Lung microvascular endothelial cell (primary cell): ENCODE measurements around the gene GPR152. TPM values are rescaled to one million over a fixed set of nuclear protein-coding genes. Genes with fewer than 3 reads are reported as not detected.
A peak's percentile ranks its signal among the peaks of the same experiment; 100 is the strongest.
"Not testable (repeated sequence)": the region's sequence is repeated elsewhere in the genome, so short reads cannot be mapped to it uniquely, and the experiment has no call there.

ENCODE experiments used
- DNase-seq, 2 donors: peaks; one replicate each; pipeline versions ENCODE4 v3.0.0 to v3.0.0-alpha.2; 2010; ENCODE audit warnings: low read depth in 2 of 2
- total RNA-seq: library from RNA; depleted of rRNA; stranded (reverse); fragments of >200 nt; gene quantifications from 2 replicates; pipeline ENCODE4 v1.2.1, GENCODE V29; 2014

GPR152 gene
- total RNA-seq, 1 donor from 2014 or later, result not detected

DNA sequence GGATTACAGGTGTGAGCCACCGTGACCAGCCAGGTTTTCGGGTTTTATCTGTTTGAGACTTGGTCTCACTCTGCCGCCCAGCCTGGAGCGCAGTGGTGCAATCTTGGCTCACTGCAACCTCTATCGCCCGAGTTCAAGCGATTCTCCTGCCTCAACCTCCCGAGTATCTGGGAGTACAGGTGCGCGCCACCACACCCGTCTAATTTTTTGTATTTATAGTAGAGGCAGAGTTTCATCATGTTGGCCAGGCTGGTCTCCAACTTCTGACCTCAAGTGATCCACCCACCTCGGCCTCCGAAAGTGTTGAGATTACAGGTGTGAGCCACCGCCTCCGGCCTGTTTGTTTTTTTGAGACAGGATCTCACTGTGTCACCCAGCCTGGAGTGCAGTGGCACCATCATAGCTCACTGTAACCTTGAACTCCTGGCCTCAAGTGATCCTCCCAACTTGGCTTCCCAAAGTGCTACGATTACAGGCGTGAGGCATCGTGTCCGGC, 25.1 kb downstream of the GPR152 start:
- DNase-seq, result not testable (repeated sequence)

DNA sequence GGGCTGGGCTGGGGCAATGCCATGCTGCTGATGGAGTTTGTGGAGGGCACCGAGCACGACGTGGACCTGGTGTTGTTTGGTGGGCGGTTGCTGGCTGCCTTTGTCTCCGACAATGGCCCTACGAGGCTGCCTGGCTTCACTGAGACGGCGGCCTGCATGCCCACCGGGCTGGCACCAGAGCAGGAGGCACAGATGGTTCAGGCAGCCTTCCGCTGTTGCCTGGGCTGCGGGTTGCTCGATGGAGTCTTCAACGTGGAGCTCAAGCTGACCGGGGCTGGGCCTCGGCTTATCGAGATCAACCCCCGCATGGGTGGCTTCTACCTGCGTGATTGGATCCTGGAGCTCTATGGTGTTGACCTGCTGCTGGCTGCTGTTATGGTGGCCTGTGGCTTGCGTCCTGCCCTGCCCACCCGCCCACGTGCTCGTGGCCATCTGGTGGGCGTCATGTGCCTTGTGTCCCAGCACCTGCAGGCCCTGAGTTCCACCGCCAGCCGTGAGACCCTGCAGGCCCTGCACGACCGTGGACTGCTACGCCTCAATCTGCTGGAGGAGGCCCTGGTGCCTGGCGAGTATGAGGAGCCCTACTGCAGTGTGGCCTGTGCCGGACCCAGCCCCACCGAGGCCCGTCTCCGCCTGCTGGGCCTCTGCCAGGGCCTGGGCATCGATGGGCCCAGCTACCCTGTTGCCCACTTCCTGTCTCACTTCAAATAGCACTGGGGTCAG, 28.5 kb downstream of the GPR152 start:
- DNase-seq, result no peak

DNA sequence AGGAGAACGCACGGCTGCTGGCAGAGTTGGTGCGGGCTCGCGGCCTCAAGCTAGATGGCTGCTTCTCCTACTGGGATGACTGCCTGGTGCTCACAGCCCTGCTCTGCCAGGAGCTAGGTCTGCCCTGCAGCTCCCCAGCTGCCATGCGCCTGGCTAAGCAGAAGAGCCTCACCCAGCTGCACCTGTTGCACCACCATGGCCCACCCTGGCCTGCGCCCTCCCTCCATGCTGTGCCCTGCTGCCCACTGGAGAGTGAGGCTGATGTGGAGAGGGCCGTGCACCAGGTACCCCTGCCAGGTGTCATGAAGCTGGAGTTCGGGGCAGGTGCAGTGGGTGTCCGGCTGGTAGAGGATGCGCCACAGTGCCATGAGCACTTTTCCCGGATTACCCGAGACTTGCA, 29.1 kb downstream of the GPR152 start:
- DNase-seq, result no peak

DNA sequence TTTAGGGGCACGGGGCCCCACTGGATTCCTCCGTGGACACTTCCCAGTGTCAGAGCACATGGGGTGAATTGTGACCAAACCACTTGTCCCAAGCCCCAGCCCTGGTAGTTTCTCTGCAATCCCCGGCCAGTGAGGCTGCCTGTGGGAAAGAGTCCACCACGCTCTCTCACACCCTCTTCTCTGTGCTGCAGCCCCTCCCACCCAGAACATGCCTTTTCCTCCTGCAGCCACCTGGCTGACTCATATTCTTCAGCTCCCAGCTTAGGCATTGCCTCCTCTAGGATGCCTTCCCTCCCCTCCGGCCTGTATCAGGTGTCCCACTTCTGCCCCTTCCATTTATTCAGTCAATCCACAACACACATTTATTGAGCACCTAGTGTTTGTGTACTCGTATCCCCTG, 29.6 kb downstream of the GPR152 start:
- DNase-seq, result no peak

DNA sequence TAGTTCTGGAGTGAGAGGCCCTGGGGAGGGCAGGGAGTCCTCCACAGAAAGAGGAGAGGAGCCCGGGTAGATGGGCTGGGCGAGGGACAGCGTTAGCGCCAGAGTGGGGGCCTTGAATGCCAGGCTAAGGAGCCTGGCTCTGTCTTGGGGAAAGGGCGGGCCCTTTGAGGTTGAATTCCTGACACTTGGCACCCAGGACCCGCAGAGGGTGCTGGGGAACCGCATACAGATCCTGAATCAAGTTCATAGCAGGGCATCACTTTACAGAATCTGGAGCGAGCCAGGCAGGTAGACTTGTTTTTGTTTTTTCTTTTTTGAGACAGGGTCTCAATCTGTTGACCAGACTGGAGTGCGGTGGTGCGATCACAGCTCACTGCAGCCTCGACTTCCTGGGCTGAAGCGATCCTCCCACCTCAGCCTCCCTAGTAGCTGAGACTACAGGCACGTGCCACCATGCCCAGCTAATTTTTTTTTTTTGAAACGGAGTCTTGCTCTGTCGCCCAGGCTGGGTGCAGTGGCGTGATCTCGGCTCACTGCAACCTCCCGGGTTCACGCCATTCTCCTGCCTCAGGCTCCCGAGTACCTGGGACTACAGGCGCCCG, 31.0 kb downstream of the GPR152 start:
- no peak for DNase-seq

DNA sequence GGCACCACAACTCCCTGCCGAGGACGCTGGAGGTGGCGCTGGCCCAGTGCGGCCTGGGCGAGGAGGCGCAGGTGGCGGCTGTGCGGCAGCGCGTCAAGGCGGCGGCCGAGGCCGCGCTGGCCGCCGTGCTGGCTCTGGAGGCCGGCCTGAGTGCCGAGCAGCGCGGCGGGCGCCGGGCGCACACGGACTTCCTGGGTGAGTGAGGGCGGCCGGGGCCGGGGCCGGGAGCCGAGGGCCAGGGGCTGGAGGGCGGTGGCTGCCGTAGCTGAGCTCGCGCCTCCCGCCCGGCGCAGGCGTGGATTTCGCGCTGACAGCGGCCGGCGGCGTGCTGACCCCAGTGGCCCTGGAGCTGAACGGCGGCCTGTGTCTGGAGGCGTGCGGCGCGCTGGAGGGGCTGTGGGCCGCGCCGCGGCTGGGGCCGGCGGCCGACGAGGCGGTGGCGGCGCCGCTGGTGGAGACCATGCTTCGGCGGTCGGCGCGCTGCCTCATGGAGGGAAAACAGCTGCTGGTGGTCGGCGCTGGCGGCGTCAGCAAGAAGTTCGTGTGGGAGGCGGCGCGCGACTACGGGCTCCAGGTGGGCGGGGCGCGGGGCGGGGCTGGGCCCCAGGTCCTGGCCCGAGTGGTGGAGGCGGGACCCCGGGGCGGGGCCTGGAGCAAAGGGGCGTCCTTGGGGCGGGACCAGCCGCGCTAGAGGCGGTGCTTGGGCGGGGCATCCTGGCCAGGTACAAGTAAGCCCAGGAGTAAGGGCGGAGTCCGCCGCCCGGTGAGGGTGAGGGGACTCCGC, 31.7 kb downstream of the GPR152 start:
- DNase-seq, result peak; percentile 90 to 94

DNA sequence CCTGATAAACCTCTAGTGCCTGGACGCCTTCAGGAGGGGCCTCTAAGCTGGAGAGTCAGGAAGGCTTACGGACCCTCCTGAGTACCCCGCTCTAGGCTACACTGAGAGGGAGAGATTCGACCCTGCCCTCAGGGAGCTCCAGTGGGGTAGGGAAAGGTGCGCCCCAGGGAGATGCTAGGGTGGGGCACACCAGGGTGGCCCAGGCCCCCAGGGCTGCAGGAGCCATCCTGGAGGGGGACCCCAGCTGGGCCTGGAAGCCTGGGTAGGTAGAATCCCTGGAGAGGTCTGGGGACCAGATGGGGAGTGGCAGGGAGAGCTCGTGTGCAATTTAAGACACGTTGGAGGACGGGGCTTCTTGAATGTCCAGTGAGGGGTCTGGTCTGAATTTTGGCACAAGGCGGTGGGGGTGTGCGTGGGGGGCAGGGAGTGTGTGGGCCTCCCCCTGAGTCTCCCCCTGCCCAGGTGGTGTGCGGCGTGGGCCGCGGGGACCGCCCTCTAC, 32.3 kb downstream of the GPR152 start:
- DNase-seq, result no peak

DNA sequence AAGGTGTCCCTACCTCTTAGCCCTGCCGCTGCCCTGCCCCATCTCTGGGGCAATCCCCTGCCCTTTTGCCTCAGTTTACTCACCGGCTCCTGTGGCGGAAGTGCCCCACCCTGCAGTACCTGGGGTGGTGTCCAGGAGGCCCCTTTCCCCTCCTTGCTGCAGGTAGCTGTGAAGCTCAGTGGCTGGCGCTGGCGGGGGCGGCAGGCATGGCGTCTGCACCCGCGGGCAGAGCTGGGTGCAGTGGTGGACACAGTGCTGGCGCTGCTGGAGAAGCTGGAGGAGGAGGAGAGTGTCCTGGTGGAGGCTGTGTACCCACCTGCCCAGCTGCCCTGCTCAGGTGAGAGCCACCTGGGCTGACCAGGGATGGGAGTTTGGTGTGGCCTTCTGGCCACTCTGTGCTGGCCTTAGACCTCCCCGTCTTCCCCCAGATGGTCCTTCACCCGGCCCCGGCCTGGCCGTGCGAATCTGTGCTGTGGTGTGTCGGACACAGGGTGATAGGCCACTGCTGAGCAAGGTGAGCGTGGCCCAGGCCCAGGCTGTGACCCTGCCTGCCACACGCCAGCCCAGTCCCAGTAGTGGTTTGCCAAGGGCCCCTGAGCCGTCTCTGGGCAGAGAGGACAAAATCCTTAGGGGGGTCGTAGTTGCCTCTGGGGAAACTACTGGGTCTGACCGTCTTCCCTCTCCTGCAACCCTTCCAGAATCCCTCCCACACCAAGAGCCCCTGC, 33.0 kb downstream of the GPR152 start:
- no peak for DNase-seq

DNA sequence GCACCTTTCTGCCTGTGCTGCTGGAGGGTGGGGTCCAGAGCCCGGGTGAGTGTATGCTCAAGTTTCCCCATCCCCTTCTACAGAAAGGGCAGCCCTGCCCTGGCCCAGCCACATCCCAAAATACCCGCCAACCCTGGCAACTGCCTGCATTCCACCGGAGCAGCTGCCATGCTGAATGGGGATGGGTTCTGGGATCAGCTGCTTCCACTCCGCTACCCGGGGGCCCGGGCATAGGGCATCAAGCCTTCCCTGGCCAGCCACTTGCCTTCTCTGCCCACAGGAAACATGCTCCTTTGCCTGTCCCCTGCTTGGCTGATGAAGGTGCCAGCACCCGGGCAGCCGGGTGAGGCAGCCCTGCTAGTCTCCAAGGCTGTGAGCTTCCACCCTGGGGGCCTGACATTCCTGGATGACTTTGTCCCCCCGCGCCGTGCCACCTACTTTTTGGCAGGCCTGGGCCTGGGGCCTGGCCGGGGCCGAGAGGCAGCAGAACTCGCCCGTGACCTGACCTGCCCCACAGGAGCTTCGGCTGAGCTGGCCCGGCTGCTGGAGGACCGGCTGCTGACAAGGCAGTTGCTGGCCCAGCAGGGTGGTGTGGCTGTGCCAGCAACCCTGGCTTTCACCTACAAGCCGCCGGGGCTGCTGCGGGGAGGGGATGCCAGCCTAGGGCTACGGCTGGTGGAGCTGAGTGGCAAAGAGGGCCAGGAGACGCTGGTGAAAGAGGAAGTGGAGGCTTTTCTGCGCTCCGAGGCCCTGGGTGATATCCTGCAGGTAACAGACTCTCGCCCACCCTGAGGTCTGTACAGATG, 33.9 kb downstream of the GPR152 start:
- DNase-seq, result no peak

DNA sequence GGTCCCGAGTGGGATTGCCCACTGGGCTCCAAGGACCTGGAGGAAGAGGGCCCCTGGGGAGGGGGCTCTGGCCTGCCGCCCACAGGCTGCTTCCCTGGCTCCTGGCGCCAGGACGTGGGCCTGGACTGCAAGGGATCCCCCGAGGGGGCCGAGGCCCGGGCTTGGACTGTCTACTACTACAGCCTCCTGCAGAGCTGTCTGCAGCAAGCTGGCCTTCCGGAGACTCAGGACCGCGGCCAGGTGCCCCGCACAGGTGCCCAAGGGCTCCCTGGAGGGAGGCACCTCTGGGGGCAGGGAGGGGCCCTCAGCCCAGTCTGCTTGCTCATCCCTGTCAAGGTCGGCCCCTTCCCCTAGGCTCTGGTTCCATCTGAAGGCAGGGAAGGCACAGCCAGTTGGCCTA, 35.1 kb downstream of the GPR152 start:
- DNase-seq, result no peak

DNA sequence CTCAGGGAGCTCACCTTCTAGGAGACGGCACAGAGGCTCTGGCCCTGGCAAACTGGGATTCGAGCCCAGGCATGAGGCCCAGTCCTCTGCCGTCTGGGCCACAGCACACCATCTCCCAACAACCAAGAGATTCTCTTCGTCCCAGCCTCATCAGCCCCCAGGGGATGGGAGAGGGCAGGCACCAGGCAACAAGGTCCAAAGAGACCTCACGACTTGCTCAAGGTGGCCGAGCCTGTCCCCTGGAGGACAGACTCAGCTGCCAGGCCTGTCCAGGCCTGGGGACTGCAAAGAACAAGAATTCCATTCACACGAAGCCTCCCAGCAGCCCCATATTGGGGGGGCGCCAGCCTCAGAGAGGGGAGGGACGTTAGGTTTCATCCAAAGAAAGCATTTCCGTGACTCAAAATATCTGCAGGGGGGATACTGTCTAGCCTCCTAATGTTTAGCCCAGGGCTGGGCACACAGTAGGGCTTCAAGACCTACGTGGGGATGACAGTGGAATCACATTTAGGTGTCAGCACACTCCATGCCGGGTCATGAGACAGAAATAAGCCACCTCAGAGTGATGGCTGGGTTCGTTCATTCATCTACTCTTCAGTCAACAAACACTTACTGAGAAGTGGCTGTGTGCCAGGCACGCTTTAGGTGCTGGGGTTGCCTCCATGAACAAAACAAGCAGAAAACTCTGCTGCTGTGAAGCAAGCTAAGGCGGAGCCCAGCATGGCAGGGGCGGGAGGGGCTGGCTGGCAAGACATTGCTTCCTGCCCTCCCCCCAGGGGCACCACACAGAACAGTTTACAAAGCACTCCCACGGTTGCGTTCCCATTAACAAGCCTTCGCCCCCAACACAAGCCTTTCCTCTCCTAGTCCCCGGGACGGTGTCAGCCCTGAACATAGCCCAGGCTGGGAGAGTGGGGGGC, 35.9 kb downstream of the GPR152 start:
- peak; percentile 18 to 55 for DNase-seq

DNA sequence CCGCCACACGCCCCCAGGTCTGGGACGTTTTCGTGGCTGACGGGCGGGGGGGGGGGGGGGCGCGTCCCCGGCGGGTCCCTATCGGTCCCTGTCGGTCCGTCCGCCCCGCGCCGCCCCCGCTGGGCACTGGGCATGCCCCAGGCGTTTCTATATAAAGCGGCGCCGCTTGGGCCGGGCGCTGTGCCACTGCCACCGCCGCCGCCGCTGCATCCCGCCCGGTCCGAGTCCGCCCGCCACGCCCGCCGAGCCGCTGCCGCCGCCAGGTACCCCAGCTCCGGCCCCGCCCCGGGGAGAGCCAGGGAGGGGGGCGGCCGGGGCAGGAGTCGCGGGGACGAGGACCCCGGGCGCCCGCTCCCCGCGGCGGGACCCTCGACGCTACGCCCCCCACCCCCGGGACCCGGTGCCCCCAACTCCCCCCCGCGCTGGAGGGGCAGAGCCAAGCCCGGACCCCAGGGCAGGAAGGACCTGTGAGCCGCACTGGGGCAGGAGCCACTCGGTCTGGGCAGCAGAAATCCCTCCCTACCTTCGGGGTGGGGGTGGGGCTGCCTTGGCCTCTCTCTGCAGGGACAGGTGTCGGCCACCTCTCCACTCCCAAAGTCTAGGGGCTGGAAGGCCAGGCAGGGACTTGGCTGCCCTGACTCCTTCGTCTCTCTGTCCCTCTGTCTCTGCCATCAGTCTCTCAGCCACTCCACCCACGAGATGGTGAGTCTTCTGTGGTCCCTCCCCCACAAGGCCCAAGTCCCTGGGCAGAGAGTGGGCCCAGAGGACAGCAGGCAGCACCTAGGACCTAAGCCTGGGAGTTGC, 36.8 kb downstream of the GPR152 start, which contains the start of gene CARNS1:
TSS of gene CARNS1 (plus strand) at position 178 of the 804 bp plus-strand sequence. CDS start at position 700, 522 bp downstream.
- DNase-seq, result no peak

DNA sequence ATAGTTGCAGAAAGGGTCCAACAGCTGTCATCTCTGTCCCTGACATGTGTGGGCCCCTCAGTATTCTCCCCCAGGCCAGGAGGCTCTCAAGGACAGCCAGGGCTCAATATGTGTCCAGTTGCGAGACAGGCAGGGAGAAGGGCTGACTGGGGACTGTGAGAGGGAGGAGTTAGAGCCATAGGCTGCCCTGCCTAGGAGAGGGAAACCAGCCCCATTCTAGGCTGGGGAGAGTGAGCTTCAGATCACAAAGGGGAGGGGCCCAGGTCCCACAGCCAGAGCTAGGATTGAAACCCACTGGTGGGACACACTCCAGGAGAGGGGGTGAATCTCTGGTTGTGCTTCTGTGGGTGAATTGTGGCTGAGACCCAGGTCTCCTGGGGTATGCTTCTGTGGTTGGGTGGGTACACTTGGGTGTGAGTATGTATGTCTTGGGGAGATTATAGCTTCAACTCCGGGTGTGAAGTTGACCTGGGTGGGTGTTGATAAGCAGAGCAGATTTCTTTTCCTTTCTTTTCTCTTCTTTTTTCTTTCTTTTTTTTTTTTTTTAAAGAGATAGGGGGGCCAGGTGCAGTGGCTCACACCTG, 39.2 kb downstream of the GPR152 start:
- no peak for DNase-seq

DNA sequence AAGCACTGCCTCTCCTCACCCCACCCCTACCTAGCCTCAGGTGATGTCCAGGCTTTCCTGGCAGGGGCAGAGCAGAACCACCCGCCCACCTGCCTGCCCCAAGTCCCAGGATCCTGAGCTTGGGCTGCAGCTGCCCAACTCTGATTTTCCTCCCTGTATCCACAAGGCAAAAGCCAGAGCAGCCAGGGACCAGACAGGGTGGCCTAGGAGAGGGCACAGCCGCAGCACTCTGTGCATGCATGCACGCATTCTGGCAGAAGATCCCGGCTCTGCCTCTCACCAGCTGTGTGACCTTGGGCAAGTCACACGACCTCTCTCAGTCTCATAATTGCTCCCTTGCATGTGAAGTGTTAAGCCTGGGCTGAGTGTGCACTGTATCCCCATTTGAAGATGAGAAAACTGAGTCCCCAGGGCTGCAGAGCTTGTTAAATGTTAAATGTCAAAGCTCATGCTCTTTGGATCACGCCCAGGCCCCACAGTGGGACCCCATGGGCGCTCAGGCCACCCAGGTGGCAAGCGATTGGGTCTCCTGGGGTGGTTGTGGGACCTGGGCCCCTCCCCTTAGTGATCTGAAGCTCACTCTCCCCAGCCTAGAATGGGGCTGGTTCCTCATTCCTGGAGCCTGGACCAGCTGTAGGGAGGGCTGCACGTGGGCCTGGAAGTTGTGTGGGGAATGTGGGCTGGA, 39.9 kb downstream of the GPR152 start:
- no peak for DNase-seq

DNA sequence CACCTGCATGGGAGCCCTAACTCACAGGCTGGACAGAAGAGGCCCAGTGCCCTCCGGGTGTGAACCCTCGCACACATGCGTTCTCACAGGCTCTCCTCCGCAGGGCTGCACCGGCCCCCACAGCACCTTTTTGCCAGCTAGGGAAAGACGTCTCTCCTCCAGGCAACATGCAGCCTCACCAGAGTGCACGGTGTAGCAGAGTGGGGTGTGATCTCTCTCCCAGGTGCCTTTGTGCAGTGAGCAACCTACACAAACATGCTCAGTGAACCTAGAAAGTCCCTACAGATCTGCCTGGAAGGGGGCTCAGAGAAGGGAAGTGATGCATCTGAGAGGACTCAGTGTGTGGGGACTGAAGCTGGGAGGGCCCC, 40.8 kb downstream of the GPR152 start:
- DNase-seq, result no peak

DNA sequence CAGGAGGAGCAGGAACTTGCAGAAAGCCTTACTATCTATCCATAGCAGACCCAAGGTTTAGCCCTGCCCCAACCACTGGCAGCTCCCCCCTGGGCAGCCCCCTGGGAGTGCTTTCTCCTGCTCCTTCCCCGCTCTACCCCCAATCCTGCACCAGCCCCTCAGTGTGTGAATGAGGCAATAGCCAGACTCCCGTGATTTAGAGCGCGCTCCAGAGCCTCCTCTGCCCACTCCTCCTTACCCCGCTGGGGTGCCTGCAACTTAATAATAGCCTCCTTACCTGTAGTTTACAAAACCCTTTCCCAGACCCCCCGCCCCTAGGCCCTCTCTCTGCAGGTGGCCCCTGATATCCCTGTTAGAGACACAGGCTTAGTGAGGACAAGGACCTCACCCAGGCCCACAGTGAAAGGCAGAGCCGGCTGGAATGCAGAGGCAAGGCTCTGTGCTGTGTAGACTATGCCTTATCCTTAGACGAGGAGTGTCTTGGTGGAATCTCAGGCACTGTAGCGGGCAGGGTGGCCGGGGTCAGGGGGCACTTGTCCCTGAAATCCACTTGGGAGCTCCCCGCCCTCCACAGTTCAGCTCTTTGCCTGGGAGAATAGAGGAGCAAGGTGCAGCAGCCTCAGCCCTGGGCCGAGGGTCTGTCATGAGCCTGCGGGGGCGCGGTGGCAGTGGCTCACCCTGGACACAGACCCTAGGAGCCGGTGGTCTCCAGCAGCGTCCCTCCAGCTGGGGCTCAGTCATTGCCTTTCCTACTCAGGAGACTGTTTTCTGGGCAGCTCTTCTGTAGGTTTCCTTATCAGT, 41.3 kb downstream of the GPR152 start:
- DNase-seq, result no peak

DNA sequence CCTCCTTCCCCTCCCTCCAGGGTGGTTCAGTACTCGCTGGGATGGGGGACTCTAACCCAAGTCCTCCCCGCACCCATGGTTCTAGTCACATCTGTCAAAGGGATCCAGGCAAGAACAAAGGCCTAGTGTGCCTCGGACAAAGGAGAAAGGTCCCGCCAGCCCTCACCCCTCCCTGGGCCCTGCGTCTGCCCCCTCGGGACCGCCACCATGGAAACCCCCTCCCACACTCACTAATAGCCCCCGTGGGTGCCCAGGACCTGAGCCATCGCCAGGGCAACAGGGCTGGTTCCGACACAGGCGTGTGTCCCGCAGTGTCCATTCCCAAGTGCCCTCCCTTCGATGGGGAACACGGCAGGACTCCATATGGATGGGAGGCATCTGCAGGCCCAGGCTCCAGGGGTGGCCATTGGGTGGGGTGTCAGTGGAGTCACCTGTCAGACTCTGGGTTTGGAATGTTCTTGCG, 42.1 kb downstream of the GPR152 start:
- no peak for DNase-seq
